Astrocyte (in vitro differentiated cells and primary cell): Measurements from ENCODE around the gene HINT2.

Experiments
- CTCF ChIP-seq: IDR thresholded peaks from 2 replicates; pipeline ENCODE4 v1.5.1; 2011; ENCODE audit warnings: low read depth, mild to moderate bottlenecking, inconsistent platforms, low read length, moderate library complexity; ENCODE audit not compliant: insufficient read depth
- EZH2 ChIP-seq: IDR thresholded peaks from 2 replicates; pipeline ENCODE4 v1.6.1; 2012; ENCODE audit warnings: mild to moderate bottlenecking, low read length, inconsistent platforms; ENCODE audit not compliant: insufficient read depth

- no peak for TF ChIP-seq CTCF
- no peak for TF ChIP-seq EZH2
Observed at GRCh38 chr9:35852876-35853865, 38.3 kb upstream of the HINT2 start.
